ENCODE data around the gene APC.

APC gene

DNA sequence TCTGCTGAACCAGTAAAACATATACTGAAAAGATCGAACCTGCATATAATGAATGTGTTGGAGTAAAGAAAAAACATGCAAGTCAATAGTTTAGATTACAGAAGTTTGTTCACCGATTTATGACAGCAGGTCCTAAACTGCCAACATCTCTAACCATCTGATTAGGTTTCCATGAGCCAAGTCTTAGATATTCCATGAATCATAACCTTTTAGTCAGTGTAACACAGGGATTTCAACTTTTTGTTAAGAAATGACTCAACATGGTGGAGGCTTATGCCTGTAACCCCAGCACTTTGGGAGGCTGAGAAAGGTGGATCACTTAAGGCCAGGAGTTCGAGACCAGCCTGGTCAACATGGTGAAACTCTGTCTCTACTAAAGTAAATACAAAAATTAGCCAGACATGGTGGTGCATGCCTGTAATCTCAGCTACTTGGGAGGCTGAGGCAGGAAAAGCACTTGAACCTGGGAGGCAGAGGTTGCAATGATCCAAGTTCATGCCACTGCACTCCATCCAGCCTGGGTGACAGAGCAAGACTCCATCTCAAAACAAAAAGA lies 38.7 kb downstream of the APC start:
- in situ Hi-C loops (cut with HindIII; ENCODE audit: low sequenced_read_pairs), result no loop called here

DNA sequence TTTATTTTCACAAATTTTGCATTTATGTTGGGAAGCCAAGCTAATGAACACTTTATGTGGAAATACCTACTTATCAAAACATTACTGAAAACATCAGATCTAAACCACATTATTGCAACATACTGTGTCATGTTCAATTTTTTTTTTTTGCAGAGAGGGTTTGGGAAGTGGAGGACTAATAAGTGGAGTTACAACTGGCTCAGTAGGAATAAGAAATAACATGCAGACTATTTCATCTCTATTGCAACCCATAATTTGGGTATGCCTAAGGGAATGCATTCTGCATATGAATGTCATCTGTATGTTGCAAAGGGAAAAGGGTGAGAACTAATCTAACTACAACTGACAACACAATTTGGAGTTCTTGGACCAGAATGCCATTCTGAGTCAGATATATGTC lies 41.8 kb downstream of the APC start:
- in situ Hi-C loops (cut with HindIII; ENCODE audit: low sequenced_read_pairs), result no loop called here

DNA sequence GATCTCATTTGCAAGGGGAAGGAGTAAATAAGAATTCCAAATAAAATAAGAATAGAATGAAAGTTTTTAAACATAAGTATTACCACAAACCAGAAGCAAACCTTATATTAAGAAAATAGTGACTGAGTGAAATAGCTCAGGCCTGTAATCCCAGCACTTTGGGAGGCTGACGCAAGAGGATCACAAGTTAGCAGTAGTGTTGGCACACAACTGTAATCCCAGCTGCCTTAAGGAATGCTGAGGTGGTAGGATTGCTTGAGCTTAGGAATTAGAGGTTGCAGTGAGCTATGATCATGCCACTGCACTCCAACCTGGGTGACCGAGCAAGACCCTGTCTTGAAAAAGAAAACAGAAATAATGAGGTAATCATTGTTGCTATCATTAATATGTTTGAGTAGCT lies 47.0 kb downstream of the APC start:
- in situ Hi-C loops (cut with HindIII; ENCODE audit: low sequenced_read_pairs), result no loop called here

DNA sequence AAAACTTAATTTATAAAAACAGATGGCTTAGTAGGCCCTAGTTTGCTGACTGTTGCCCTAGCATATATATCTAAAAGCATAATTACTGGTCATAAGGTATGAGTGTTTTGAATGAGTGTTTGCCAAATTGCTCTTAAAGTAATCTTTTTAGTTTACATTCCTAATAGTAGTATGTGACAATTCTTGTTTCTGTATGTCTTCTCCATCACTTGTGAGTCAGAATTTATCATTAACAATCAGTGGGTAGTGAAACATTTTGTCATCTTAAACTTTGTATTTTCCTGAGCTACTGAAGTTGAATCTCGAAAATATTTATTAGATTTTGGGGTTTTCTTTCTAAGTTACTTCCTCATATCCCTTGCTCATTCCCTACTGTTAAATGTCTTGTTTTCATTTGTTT lies 49.6 kb downstream of the APC start:
- in situ Hi-C loops (cut with HindIII; ENCODE audit: low sequenced_read_pairs), result no loop called here

DNA sequence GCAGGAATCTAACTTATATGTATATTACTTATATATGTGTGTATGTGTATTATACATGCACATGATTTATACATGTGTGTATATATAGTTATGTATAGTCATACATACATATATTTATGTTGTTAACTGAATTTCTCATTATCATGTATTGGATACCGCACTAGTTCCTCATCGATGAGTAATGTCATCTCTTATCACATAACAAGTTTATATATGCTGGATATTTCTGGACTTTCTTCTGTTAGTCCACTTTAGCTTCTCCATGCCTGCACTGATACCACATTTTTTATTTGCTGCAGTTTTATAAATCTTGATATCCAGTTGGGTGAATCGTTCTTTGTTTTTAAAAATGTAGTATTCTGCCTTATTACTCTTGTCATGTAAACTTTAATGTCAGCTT lies 50.2 kb downstream of the APC start:
- in situ Hi-C loops (cut with HindIII; ENCODE audit: low sequenced_read_pairs), result no loop called here

DNA sequence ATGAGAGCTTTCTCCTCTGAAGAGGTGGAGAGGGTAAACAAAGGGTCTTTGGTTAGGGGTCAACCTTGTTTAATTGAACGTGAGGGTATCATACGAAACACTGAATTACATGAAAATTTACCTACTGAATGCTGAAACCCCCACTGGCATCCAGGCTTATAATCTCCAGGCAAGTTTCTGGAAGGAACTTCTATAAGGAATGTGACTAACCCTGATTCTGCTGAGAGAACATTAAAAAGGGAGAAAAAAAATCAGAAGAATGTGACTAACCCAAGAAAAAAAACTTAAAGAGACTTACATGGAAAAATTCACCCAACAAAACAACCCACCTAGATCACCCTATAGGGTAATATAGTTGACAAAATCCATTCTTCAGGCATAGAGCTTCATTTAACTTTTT lies 55.5 kb downstream of the APC start:
- in situ Hi-C loops (cut with HindIII; ENCODE audit: low sequenced_read_pairs), result no loop called here

DNA sequence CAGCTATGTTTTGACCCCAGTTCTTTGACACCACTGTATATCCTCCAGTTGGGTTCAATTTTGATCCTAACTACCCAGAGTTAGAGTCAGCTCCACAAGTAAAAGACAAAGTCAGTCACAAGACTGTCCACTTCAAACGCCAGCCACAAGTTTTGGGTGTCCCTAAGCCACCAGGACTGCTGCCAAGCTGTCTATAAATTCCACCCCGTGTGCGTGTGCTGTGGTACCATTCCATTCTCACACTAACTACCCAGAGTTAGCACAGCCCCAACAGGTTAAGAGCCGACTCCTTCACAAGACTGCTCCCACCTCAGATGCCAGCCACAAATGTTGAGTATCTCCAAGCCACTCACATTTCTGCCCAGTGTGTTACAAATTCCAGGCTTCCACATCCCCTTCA lies 56.7 kb downstream of the APC start:
- in situ Hi-C loops (cut with HindIII; ENCODE audit: low sequenced_read_pairs), result no loop called here

DNA sequence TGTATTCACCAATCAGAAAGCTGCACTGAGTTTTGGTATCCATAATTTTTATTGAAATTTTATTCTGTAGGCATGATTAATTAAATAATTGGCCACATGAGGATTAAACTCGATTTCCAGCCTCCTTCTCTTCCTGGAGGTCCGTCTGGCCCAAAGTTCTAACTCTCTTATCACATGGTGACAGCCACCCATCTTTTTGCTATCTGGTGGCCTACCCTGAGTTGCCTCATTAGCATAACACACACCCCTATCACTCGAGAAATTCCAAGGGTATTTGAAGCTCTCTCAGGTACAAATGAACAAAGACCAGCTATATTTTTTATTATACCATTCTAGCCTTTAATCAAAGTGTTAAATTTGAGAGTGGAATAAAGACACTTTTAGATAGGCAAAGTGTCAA lies 57.7 kb downstream of the APC start:
- in situ Hi-C loops (cut with HindIII; ENCODE audit: low sequenced_read_pairs), result no loop called here

DNA sequence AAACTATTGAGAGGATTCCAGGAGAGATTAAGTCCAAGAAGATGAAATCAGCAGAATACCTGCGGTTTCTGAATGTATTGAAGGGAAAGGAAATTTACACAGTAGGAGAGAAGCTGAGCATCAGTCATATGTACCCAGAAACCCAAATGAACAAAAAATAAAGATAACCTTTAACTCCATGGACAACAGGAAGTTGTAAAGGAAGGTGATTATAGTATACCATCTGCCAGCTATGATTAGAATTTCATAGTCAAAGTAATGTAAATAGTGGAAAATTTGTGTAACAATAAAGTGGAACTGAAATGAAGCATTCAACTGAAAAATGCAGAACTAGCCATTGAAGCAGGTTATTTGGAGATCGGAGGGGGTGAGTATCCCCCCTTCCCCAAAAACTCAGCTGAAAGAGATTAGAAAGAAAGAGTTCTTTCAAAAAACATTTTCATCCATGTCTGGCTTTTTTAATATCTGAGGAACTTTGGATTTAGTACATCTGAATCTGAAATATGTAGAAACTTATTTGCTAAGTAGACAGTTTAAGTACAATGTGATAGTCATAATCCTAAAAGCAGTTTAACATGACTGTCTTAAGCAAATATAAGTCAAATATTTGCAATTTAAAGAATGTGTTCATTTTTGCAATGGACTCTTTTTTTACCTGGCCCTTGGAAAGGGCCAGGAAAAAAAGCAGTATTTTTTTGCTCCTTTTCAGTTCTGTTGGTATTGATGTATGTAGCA lies 58.4 kb downstream of the APC start:
- in situ Hi-C loops (cut with HindIII; ENCODE audit: low sequenced_read_pairs), result no loop called here

DNA sequence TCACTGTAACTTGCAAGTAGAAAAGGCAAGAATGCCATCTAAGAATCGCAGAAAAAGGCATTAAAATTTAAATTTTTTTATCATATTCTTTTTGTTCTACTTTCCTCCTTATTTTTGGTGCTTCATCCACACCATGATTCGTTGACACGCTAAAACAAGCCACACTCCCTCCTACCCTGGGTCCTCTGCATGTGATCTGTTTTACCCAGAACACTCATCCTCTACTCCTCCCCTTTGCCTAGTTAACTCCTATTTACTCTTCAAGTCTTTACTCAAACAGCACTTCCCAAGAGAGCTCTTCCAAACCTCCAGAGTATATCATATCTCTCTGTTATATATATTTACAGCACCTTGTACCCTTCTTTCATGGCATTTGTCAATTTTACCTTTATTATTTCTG lies 62.0 kb downstream of the APC start:
- in situ Hi-C loops (cut with HindIII; ENCODE audit: low sequenced_read_pairs), result no loop called here

DNA sequence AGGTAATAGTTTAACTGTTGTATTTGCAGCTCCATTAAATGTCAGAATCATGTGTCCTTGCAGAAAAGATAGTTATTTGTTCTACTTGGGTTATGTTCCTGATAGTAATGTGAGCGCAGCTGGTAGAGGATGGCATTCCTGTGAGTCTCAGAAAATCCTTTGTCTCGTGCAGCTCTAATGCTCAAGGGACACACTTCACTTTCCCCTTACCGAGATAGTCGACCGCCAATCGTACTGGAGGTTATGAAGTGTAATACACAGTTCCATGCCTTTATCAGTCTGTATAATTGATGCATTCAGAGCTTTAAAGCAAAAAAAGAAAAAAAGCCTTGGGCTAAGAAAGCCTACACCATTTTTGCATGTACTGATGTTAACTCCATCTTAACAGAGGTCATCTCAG lies 63.2 kb downstream of the APC start:
- in situ Hi-C loops (cut with HindIII; ENCODE audit: low sequenced_read_pairs), result no loop called here

DNA sequence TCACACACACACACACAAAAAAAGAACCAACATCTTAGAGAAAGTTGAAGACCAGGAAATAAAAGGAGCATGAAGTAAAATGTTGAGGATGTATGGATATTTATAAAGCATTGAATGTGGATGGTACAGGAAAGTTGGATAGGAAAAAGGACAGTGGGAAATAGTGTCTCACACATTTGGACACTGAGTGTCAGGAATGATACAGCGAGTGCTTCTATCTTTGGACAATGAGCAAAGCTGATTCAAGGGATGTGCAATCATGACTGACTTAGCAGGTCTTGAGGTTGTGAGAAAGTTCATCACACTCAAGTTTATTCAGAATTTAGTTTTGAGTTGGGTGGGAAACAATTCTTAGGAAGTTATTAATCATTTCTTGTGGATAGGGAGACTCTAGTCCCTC lies 73.3 kb downstream of the APC start:
- in situ Hi-C loops (cut with HindIII; ENCODE audit: low sequenced_read_pairs), result no loop called here

DNA sequence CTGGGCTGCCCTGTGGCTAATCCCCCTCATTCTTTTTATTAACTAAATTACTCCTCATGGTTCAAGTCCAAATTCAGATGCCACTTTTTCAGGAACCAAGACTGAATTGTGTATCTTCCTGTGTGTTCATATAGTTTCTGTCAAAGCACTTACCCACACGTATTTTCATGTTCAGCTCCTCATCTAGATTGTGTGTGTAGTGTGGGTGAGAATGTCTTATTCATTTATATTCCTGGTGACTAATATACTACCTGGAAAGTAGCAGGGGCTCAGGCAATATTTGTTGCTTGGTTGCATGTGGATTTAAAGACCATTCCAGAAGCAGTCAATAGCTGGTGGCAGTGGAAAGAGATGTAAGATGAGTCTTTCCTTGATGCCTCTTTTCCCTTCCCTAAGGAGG lies 74.9 kb downstream of the APC start:
- in situ Hi-C loops (cut with HindIII; ENCODE audit: low sequenced_read_pairs), result no loop called here

DNA sequence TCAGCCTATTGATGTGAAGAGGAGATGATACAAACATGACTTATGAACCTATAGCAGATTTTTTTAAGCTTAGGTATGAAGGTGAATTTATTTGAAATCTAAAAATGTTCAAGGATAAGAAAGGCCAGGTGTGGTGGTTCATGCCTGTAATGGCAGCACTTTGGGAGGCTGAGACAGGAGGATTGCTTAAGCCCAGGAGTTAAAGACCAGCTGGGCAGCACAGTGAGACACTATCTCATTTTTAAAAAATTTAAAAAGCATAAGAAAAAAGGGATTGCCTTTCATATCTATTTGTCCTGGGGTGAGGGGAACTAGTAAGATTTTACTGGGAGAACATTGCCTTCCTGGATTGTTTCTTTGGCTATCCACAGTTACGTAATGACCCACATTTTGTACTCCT lies 82.6 kb downstream of the APC start:
- in situ Hi-C loops (cut with HindIII; ENCODE audit: low sequenced_read_pairs), result no loop called here

DNA sequence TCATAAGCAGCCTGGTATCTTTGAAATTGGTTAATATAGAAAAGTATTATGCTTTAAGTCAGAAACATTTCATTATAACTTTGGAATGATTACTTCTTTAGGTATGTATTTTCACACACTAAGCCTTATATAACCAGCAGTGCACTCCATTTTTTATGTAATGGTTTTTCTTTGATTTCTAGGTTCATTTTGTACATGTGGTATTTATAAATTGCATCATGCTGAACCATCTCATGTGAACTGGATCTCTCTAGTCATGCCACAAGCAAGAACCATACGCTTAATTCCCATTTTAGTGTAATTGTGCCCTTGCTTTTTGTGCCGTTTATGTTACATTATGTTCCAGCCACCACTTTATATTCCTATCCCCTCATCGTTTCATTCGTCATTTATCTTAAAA lies 84.8 kb downstream of the APC start:
- in situ Hi-C loops (cut with HindIII; ENCODE audit: low sequenced_read_pairs), result no loop called here

DNA sequence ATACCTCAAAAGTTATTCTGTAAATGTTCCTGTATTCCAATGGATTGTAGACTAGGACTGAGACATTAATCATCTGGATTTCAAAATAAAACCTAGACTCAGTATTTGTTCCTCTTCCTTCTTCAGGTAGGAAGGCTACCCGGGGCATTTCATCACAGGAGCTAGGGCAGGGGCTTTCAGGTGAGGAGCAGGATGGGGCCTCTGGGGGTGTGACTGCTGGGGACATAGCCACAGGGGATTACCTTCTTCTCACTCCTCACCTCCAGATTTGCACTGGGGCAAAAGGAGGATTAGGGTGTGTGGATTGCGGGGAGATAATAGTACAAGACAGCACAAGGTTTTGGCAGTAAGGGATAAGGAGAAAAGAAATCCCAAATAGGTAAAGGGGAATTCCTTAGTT lies 85.5 kb downstream of the APC start:
- in situ Hi-C loops (cut with HindIII; ENCODE audit: low sequenced_read_pairs), result no loop called here

DNA sequence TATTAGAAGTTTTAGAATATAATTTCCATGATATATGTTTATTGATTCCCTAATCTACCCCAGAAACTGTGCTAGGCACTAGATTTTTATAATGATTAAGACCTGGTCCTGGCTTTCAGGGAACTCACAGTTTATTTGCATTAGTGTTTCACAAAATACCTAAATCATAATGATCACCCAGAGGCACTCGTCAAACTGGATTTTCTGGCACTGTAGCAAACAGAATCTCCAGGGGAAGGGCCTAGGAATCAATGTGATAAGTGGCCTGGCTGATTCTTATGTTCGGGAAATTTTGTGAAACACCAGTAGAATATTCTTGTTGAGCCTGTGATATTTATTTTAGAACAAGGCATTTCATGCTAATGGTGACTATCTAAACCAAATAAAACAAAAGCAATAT lies 86.0 kb downstream of the APC start:
- in situ Hi-C loops (cut with HindIII; ENCODE audit: low sequenced_read_pairs), result no loop called here

DNA sequence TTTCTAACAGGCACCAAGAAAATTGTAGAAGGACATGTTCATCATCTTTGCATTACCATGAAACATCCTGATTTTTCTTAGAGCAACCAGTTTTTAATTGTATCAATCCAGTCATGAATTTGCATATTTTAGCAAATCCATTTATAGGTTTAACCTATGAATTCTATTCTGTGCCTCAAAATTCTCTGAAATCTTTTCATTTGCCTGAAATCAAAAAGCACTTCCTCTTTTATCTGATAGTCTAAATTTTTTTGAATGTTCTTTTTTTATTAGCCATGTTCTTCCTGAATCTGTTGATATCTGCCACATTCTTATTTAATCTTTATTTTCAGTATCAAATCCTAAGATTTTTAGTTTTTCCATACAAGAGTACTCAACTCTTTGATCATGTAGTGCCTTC lies 86.5 kb downstream of the APC start:
- in situ Hi-C loops (cut with HindIII; ENCODE audit: low sequenced_read_pairs), result no loop called here

DNA sequence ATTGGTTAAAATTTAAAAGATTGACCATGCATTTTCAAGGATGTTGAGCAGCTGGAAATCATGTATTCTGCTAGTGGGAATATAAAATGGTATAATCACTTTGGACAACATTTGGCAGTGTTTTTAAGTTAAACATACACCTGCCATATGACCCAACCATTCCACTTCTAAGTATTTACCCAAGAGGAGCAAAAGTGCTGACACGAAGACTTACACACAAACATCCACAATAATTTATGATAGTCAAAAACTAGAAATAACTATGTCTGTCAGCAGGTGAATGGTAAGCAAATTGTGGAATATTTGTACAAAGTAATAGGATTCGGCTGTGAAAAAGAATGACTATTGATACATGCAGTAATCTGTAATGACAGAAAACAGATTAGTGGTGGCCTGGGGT lies 92.7 kb downstream of the APC start:
- in situ Hi-C loops (cut with HindIII; ENCODE audit: low sequenced_read_pairs), result no loop called here

DNA sequence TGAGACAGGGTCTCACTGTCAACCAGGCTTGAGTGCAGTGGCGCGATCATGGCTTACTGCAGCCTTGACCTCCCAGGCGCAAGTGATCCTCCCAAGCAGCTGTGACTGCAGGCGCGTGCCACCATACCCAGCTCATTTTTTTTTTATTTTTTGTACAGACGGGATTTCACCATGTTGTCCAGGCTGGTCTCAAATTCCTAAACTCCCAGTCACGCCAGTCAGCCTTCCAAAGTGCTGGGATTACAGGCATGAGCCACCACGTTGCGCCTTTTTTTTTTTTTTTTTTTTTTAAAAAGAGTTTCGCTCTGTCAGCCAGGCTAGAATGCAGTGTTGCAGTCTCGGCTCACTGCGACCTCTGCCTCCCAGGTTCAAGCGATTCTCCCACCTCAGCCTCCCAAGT lies 96.3 kb downstream of the APC start:
- in situ Hi-C loops (cut with HindIII; ENCODE audit: low sequenced_read_pairs), result no loop called here

DNA sequence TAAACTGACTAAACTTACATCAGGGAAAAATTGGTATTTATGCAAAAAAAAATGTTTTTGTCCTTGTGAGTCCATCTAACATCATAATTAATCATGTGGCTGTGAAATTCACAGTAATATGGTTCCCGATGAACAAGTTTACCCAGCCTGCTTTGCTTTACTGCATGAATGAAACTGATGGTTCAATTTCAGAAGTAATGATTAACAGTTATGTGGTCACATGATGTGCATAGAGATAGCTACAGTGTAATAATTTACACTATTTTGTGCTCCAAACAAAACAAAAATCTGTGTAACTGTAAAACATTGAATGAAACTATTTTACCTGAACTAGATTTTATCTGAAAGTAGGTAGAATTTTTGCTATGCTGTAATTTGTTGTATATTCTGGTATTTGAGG lies 106.8 kb downstream of the APC start:
- in situ Hi-C loops (cut with HindIII; ENCODE audit: low sequenced_read_pairs), result no loop called here

DNA sequence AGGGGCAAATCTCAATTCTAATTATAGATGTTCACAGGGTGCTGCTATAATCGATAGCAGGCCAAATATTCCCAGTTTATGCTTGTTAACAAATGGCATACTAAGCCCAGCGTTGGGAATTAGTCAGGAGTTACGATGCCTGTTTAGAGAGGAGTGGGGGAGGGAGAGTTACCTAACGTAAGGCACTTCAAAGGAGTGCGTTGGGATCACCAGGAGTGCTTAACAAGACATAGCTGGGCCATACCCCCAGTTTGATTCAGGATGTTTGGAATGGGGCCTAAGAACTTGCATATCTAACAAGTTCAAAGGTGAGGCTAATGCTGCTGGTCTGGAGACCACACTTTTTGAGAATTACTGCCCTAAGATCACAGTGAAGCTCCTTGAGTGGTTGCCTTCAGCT lies 108.9 kb downstream of the APC start:
- in situ Hi-C loops (cut with HindIII; ENCODE audit: low sequenced_read_pairs), result no loop called here

DNA sequence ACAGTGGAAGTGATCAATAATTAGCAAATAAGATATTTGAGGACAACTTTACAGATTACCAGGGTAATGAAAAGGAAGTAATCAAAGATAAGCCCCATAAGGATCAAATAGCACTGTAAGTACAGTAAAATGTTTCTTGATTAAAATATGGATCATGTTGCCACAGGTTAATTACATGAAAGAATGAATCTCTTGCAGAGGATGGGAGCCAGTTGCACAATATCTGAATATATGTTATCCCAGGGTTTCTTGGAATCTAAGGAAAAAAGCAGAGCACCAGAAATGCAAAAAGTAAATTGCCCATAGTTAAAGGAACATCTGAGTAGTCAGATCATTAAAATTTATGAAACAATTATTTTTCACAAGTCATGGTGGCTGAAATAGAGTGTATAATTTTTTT lies 109.6 kb downstream of the APC start:
- in situ Hi-C loops (cut with HindIII; ENCODE audit: low sequenced_read_pairs), result no loop called here

Data from DLD1 (cell line).